Spinal cord (tissue), 10 donors: ENCODE measurements around the gene TESK2. TPM values are rescaled to one million over a fixed set of nuclear protein-coding genes. Genes with fewer than 3 reads are reported as not detected.
"Not testable (repeated sequence)": the region's sequence is repeated elsewhere in the genome, so short reads cannot be mapped to it uniquely, and the experiment has no call there.

Experiments used
- DNase-seq, 6 donors: peaks; one replicate each; pipeline versions ENCODE4 v3.0.0 to v3.0.0-alpha.2; 2013 to 2015; ENCODE audit warnings: low spot score in 6 of 6, low read depth in 4 of 6
- H3K27ac ChIP-seq: one replicate; pipeline ENCODE4 v1.5.1; 2013; ENCODE audit warnings: low read depth, low read length, control low read depth
- H3K27me3 ChIP-seq: one replicate; pipeline ENCODE4 v1.6.1; 2013; ENCODE audit warnings: low read length; ENCODE audit not compliant: control insufficient read depth, insufficient read depth
- H3K36me3 ChIP-seq: one replicate; pipeline ENCODE4 v1.6.1; 2013; ENCODE audit warnings: low read length; ENCODE audit not compliant: control insufficient read depth, insufficient read depth
- H3K4me1 ChIP-seq: one replicate; pipeline ENCODE4 v1.6.1; 2013; ENCODE audit warnings: low read length; ENCODE audit not compliant: control insufficient read depth, insufficient read depth
- H3K4me3 ChIP-seq: one replicate; pipeline ENCODE4 v1.5.1; 2013; ENCODE audit warnings: low read depth, low read length, control low read depth
- H3K9me3 ChIP-seq: one replicate; pipeline ENCODE4 v1.6.1; 2013; ENCODE audit warnings: low read length; ENCODE audit not compliant: control insufficient read depth, insufficient read depth
- WGBS: methylation state at CpG from one replicate; pipeline ENCODE4 v1.1.5; 2013; ENCODE audit warnings: missing lambda C conversion rate; ENCODE audit not compliant: insufficient coverage; 5-methylcytosine and 5-hydroxymethylcytosine counted together
- polyA plus RNA-seq, 2 donors: library from polyadenylated mRNA; unstranded; fragments of 120-200 nt; gene quantifications; one replicate each; pipeline ENCODE4 v1.2.1, GENCODE V29; 2013; ENCODE audit not compliant: insufficient read length in 2 of 2
- total RNA-seq, 2 donors: library from RNA; depleted of rRNA in 1 of 2; stranded (reverse); fragments of 120-200 nt in 1 of 2; fragments of >200 nt in 1 of 2; gene quantifications; one replicate each; pipeline versions ENCODE4 v1.2.3 to v1.2.4, GENCODE V29; 2013 to 2014
- donor health status: healthy.

Gene TESK2
- total and polyA plus RNA-seq, 4 donors: 4.0 to 7.3 (median 5.1) TPM

DNA sequence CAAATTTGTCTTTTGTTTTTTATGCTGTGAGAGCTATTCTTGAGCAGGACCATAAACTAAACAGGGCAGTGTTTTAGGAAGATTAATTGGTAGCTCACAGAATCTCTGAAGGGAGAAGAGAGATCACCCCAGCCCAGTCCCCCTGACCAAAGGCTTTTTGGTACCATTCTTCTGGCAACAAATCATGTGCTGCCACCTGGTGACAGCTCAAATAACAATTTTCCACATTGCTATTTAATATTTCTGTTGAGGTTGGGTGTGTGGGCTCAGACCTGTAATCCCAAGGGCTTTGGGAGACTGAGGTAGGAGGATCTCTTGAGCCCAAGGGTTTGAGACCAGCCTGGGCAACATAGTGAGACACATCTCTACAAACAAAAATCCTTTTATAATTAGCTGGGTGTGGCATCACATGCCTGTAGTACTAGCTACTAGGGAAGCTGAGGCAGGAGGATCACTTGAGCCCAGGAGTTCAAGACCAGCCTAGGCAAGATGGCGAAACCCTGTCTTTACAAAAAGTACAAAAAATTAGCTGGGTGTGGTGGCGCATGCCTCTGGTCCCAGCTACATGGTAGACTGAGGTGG lies 2.2 kb upstream of the TESK2 start:
- peaks cover 22% of the 10 kb centered on the region for H3K4me1 ChIP-seq
- no peaks in the 10 kb centered on the region for H3K9me3 ChIP-seq
- no peak overlapping the region for H3K4me3 ChIP-seq
- 100% methylated on average over 1 of the region's 2 CpGs for WGBS
- H3K36me3 ChIP-seq: no peaks in the 10 kb centered on the region
- peaks cover 5% of the 10 kb centered on the region for H3K27me3 ChIP-seq
- H3K27ac ChIP-seq: no peak overlapping the region
- DNase-seq: peak in 2 of 6 donors; percentile 70 to 76

DNA sequence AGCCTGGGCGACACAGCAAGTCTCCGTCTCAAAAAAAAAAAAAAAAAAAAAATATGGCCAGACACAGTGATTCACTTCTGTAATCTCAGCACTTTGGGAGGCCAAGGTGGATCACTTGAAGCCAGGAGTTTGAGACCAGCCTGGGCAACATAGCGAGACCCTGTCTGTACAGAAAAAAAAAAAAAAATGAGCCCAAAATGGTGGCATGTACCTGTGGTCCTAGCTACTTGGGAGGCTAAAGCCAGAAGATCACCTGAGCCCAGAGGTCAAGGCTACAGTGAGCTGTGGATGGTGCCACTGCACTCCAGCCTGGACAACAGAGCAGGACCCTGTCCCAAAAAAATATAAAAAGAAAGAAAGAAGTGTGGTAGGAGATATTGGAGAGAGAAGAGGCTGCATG lies 1.7 kb upstream of the TESK2 start:
- Histone ChIP-seq H3K9me3 (no peaks in the 10 kb centered on the region), H3K4me3 (no peak overlapping the region), H3K27me3 (peaks cover 5% of the 10 kb centered on the region), H3K27ac (no peak overlapping the region), H3K36me3 (no peaks in the 10 kb centered on the region), H3K4me1 (peaks cover 22% of the 10 kb centered on the region)
- 100% methylated on average over 1 of the region's 3 CpGs for WGBS
- DNase-seq: no peak

DNA sequence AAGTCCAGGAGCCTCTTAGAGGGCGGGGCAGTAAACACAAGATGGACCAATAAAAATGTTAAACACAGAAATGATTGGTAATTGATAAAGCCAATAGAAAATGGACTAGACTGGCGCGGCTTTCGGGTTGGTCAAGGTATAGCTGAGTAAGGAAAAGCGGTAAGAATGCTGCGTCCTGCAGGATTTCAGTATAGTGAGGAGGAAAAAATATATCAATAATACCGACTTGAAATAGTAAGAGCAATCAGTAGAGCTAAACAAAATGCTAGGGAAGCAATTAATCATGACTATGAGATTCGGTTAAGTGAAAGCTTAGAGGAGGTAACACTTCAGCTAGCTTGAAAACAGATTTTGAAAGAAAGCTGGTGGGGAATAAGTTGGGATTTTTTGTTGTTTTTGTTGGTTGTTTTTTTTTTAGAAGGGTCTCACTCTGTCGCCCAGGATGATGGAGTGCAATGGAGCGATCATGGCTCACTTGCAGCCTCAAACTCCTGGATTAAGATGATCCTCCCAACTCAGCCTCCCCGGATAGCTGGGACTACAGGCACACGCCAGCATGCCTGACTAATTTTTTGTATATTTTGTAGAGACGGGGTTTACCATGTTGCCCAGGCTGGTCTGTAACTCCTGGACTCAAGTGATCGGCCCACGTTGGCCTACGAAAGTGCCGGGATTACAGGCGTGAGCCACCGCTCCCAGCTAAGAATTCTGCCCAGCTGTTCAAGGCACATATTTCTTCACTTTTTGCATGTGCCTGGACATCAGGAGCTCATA lies 711 bp upstream of the TESK2 start:
- H3K36me3 ChIP-seq: no peaks in the 10 kb centered on the region
- 65% methylated on average over 14 of the region's 19 CpGs for WGBS
- peak overlapping the region; percentile 80 for H3K27ac ChIP-seq
- DNase-seq: no peak
- no peaks in the 10 kb centered on the region for H3K9me3 ChIP-seq
- H3K4me3 ChIP-seq: peak overlapping the region; percentile 89
- peaks cover 19% of the 10 kb centered on the region for H3K4me1 ChIP-seq
- peaks cover 5% of the 10 kb centered on the region for H3K27me3 ChIP-seq

DNA sequence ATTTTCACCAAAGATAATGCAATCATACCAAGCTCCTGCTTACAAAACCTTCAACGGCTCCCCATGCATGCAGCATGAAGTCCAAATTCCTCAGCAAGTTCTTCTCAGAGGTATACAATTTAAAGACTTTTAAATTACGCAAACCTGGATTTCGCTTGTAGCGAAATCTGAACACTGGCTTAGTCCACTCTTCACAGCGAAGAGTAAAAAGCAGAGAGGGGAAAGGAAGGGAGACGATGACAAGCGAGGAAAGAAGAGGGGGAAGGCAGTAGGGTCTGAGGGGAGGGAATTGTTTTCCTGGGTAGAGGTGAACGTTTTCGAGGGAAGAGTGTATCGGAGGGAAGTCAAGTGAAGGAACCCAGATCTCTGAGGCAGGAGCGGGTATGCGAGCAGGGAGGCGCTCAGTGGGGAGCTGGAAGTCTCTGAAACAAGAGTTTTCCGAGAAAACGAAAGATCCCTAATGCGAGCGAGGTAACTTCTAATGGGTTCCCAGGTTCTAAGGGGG lies 790 bp downstream of the TESK2 start:
- Histone ChIP-seq H3K27ac (no peak overlapping the region), H3K9me3 (no peaks in the 10 kb centered on the region), H3K4me3 (peak overlapping the region; percentile 89), H3K27me3 (peaks cover 5% of the 10 kb centered on the region), H3K4me1 (peaks cover 13% of the 10 kb centered on the region), H3K36me3 (no peaks in the 10 kb centered on the region)
- DNase-seq: no peak
- 1% methylated on average over 16 of the region's 17 CpGs for WGBS

DNA sequence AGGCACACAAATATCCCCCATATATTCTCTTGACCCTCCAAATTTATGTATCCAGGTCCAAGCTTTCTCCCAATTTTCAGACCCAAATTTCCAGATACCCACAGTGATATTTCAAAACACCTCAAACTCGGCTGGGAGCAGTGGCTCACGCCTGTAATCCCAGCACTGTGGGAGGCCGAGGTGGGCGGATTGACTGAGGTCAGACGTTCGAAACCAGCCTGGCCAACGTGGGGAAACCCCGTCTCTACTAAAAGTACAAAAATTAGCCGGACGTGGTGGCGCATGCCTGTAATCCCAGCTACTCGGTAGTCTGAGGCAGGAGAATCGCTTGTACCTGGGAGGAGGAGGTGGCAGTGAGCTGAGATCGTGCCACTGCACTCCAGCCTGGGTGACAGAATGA lies 1.6 kb downstream of the TESK2 start:
- H3K9me3 ChIP-seq, DNase-seq, H3K27ac ChIP-seq, H3K4me3 ChIP-seq, H3K36me3 ChIP-seq, H3K27me3 ChIP-seq: not testable (repeated sequence)
- WGBS: 87% methylated on average over 7 of the region's 14 CpGs
- peaks cover 13% of the 10 kb centered on the region for H3K4me1 ChIP-seq

DNA sequence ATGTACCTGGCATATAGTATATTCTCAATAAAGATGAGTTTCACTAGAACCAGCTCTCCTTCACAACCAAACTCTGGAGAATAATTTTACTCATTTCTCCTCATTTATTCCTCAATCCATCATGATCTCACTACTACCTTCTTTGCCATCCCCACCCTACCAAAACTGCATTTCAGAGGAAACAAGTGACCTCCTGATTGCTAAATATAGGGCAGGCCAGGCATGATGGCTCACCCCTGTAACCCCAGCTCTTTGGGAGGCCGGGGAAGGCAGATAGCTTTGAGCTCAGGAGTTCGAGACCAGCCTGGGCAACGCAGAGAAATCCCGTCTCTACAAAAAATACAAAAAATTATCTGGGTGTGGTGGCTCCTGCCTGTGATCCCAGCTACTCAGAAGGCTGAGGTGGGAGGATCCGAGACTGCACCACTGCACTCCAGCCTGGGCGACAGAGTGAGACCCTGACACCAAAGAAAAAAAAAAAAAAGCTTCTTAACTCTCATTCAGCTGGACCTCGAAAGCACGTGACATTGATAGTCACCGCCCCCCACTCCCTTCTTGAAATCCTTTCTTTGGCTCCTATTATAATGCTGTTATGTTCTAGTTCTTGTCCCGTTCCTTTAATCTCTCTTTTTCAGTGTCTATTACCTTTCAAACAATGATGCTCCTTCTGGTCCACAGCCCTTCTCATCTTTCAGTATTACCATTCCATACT lies 2.1 kb downstream of the TESK2 start:
- H3K27ac ChIP-seq: no peak overlapping the region
- H3K4me3 ChIP-seq: no peak overlapping the region
- H3K36me3 ChIP-seq: no peaks in the 10 kb centered on the region
- WGBS: 29% methylated on average over 2 of the region's 10 CpGs
- H3K4me1 ChIP-seq: peaks cover 13% of the 10 kb centered on the region
- peaks cover 5% of the 10 kb centered on the region for H3K27me3 ChIP-seq
- no peak for DNase-seq
- no peaks in the 10 kb centered on the region for H3K9me3 ChIP-seq

DNA sequence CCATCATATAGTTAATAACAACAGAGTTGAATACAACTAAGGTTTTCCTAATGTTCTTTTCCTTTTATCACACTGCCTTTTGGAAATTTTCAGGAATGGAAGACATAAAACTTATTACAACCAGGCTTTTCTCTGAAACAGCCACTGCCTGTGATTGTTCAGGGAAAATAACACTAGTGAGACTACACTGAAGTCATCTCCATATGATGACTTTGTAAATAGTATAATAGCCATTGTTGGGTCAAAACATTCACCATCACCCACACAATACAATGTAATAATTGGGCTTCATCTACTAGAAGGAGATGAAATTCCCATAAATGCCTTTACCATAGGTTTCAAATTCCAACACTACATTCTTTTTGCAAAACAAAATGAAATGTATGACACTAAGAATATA lies 5.0 kb downstream of the TESK2 start:
- Histone ChIP-seq H3K27ac (no peak overlapping the region), H3K9me3 (no peaks in the 10 kb centered on the region), H3K4me1 (peaks cover 9% of the 10 kb centered on the region), H3K27me3 (peaks cover 5% of the 10 kb centered on the region), H3K4me3 (no peak overlapping the region), H3K36me3 (no peaks in the 10 kb centered on the region)
- no peak for DNase-seq

DNA sequence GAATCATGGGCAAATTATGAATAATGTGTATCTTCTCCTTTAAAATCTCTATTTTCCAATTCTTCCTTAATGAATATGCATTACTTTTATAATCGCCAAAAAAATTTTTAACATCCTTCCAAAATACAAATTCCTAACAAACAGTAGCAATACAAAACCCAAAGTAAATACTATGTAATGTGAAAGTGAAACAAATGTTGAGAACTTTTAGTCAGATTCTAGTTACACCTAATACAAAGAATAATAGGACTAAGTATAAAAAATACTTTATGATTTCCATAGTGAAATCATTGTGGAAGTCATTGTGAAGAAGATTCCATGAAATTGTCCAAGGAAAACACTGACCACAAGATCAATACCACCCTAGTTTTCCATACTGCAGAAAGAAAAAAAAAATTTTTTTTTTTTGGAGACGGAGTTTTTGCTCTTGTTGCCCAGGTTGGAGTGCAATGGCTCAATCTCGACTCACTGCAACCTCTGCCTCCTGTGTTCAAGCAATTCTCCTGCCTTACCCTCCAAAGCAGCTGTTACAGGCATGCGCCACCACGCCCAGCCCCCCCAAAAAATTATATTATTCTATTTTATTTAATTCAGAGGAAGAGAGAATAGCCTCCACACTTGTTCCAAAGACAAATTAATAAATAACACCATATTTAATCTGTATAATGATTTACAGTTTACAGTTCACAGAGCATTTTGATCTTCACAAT lies 11.8 kb downstream of the TESK2 start:
- Histone ChIP-seq H3K27ac (no peak overlapping the region), H3K4me3 (no peak overlapping the region), H3K4me1 (no peaks in the 10 kb centered on the region), H3K27me3 (no peaks in the 10 kb centered on the region), H3K36me3 (no peaks in the 10 kb centered on the region), H3K9me3 (no peaks in the 10 kb centered on the region)
- WGBS: 60% methylated on average over 1 of the region's 5 CpGs
- no peak for DNase-seq

DNA sequence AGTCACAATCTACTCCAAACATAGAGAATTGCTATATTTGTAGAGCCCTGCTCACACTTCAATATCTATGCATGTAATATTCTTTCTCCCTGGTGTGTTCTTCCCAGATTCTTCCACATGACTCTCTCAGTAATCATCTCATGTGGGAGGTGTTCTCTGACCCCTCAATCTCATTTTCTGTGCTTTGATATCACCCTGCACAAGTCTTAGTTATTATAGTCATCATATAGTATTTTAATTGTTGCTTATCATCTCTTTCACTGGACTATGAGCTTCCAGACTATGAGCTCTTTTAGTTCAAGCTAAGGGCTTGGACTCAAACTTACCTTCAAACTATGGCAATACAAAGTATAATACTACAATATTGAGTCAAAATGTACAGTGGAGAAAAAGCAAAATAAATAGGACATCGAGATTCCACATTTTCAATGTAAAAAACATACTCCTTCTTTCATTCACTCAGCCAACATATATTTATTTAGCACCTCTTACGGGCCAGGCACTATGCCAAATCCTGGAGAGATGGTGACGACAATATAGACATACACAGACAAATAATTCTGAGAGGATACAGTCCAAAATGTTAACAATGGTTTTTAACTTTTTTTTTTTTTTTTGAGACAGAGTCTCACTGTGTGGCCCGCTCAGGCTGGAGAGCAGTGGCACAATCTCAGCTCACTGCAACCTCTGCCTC lies 12.7 kb downstream of the TESK2 start:
- no CpG with 5 or more reads among the region's 4 CpGs for WGBS
- DNase-seq: no peak
- no peak overlapping the region for H3K4me3 ChIP-seq
- no peak overlapping the region for H3K27ac ChIP-seq
- H3K36me3 ChIP-seq: no peaks in the 10 kb centered on the region
- no peaks in the 10 kb centered on the region for H3K4me1 ChIP-seq
- no peaks in the 10 kb centered on the region for H3K27me3 ChIP-seq
- H3K9me3 ChIP-seq: no peaks in the 10 kb centered on the region
